ENCODE measurements around the gene CLN5. TPM values are rescaled to one million over a fixed set of nuclear protein-coding genes. Genes with fewer than 3 reads are reported as not detected.

The CLN5 gene
- total and polyA plus RNA-seq, 10 of the 15 experiments (the other 5 are each of a cell fraction or from before 2014, with no cell fraction given): 11.2 to 22.2 (median 13.1) TPM

- in situ Hi-C loops (cut with MboI): loop anchor here (25.0 kb wide), 1 partner anchor 1623 kb away; no protein-coding TSS in a partner anchor
- no peaks in the 10 kb centered on the region for H4K20me1 ChIP-seq (ENCODE audit: control insufficient read depth, insufficient read depth)
- H3K9ac ChIP-seq (ENCODE audit: control insufficient read depth, insufficient read depth, low read length): no peak overlapping the region
- CTCF ChIA-PET: interaction anchor here (1.2 to 1.9 kb wide), 5 partner anchors 9 to 40 kb away, joined by 3 to 13 read pairs (median 4); no protein-coding TSS in a partner anchor
- H2AFZ ChIP-seq (ENCODE audit: control insufficient read depth, low read depth, low read length): no peak overlapping the region
- no peaks in the 10 kb centered on the region for H3K27me3 ChIP-seq (replicated peaks in 1 of 2; ENCODE audit: control insufficient read depth in 2 of 2, insufficient read depth in 2 of 2, low read length in 1 of 2)
- H3K4me3 ChIP-seq: no peak overlapping the region
- POLR2A ChIA-PET: interaction anchor here (0.5 kb wide), 1 partner anchor 14 kb away, joined by 3 read pairs; no protein-coding TSS in a partner anchor
- no peak overlapping the region for H3K4me2 ChIP-seq (ENCODE audit: control insufficient read depth, insufficient read depth)
- FAIRE-seq (no peak), DNase-seq (ENCODE audit: low read depth, low spot score) (no peak), ATAC-seq (no peak)
- intact Hi-C loops (cut with micrococcal nuclease; ENCODE audit: unreplicated experiment): no loop called here
- peaks cover 3% of the 10 kb centered on the region for H3K79me2 ChIP-seq (ENCODE audit: control insufficient read depth, insufficient read depth, low read length)
- RAD21 ChIA-PET (ENCODE audit: unreplicated experiment): no interaction called here
- no peak overlapping the region for H3K27ac ChIP-seq (ENCODE audit: control insufficient read depth, insufficient read depth)
- SMC1A ChIA-PET (ENCODE audit: uncharacterized antibody, unreplicated experiment): interaction anchor here (0.7 to 2.0 kb wide), 4 partner anchors 11 to 485 kb away, joined by 3 to 8 read pairs (median 4); no protein-coding TSS in a partner anchor
- peaks cover 4% of the 10 kb centered on the region; the same call in 1 of the 2 replicates for H3K4me1 ChIP-seq (ENCODE audit: control insufficient read depth, insufficient read depth, low read length)
- WGBS (ENCODE audit: insufficient coverage, insufficient replicate concordance, low lambda C conversion rate, missing lambda C conversion rate): 40% methylated on average over 2 of the region's 2 CpGs
- no peaks in the 10 kb centered on the region for H3K9me3 ChIP-seq (replicated peaks; ENCODE audit: control insufficient read depth, insufficient read depth, low read length)
- H3K36me3 ChIP-seq (ENCODE audit: control insufficient read depth in 2 of 2, insufficient read depth in 2 of 2, low read length in 1 of 2): peaks cover 8 to 46% of the 10 kb centered on the region in 2 experiments
- BruUV-seq (replicated peaks): no TSS peak
- TF ChIP-seq SUPT20H (IDR thresholded peaks at IDR 0.05; ENCODE audit: borderline replicate concordance, control insufficient read depth, low read depth, low read length) (no peak), ZNF24 (IDR thresholded peaks at IDR 0.05) (no peak), CTCF (IDR thresholded peaks at IDR 0.05 in 2 of 3, conservative IDR thresholded peaks at IDR 0.05 in 1 of 3; ENCODE audit: control insufficient read depth in 2 of 3, extremely low read depth in 1 of 3, insufficient read depth in 1 of 3, low read depth in 3 of 3, low read length in 3 of 3) (no peak), SREBF1 (IDR thresholded peaks at IDR 0.05; ENCODE audit: low read length) (no peak), NR2C2 (IDR thresholded peaks at IDR 0.05; ENCODE audit: borderline replicate concordance, control insufficient read depth, insufficient read length, low read depth) (no peak), SPI1 (IDR thresholded peaks at IDR 0.05; ENCODE audit: borderline replicate concordance, insufficient read depth, low read depth, low read length) (no peak), IKZF2 (IDR thresholded peaks at IDR 0.05) (no peak), ZNF217 (IDR thresholded peaks at IDR 0.05) (no peak), HCFC1 (IDR thresholded peaks at IDR 0.05; ENCODE audit: low read length) (no peak), PRDM15 (CRISPR knock-in tag; IDR thresholded peaks at IDR 0.05) (no peak), MEF2A (IDR thresholded peaks at IDR 0.05; ENCODE audit: insufficient read depth, low read depth, low read length) (no peak), PBX3 (IDR thresholded peaks at IDR 0.05; ENCODE audit: insufficient replicate concordance, low read depth, low read length) (no peak), ATF7 (IDR thresholded peaks at IDR 0.05; ENCODE audit: low read depth) (no peak), POU2F2 (IDR thresholded peaks at IDR 0.05; ENCODE audit: borderline replicate concordance, low read depth, low read length) (no peak), ASH2L (IDR thresholded peaks at IDR 0.05; ENCODE audit: borderline replicate concordance, low read depth) (no peak)
These were observed 22.1 kb downstream of the CLN5 start for GRCh38 chr13:77013853-77014542.
